ENCODE measurements around the gene GPR27. TPM values are rescaled to one million over a fixed set of nuclear protein-coding genes. Genes with fewer than 3 reads are reported as not detected.

The GPR27 gene
- polyA plus RNA-seq, 4 donors = 7.5 to 10.1 (median 9.6) TPM

DNA sequence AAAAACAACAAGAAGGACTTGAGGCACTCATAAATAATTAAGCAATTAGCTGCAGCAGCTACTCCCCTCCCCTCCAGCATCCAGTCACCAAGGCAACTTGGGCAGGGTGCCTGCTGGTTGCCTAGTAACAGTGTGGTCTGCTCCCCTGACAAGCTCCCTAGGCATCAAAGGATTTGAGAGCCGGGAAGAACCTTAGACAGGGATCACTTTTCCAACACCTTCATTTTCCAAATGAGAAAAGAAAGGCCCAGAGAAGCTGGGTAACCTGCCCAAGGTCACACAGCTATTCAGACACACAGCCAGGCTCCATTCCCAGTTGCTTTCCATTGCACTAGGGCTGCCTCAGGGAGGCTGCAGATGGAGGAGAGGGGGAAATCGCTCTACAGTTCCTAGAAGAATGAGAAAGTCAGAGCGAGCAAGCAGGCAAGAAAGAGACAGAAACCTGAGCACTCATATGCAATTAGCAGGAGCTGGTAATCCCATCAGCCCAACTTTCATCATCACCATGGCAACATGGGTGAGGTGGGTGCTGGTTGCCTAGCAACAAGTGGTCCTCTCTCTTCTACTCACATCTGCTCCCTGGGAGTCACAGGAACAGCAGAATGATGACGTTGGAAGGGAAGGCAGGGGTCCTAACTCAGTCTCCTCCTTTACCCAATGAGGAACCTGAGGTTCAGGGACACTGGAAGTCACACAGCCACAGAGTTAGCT is 24.9 kb upstream of the GPR27 start:
- DNase-seq (ENCODE audit: low read depth in 4 of 4, low spot score in 2 of 4) = no peak

DNA sequence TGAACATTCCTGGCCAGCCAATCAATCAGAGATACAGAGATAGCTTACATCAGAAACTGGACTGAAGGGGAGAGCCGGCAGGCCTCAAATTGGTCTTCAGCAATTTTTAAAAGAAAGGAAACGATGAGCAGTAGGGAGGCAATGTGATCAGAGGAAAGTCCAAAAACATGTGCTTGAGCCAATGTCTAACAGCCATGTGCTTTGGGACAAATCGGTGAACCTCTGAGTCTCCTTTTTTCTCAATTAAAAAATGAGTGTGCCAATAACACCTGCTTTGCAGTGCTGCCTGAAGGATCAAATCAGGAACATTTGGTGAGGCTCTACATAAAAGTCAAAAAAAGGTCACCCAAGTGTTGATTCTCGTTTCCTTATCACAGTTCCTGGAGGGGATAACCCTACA is 21.0 kb upstream of the GPR27 start:
- no peak for DNase-seq (ENCODE audit: low read depth in 4 of 4, low spot score in 2 of 4)

DNA sequence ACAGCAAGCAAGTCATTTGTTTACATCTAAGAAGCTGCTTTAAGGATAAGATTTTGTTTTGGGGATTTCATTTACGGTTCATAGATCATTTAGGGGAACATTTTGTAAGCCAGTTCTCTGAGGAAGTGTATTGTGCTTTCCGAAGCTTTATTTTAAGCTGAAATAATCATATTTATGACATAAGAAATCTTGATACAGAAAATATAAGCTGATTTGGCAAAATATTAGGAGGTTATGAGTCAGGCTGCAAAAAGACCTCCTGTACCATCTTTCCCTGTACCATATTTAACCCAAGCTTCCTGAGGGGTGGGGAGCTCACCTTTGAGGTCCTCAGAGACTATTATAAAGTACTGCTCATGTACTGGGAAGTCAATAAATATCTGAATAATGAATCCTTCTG is 20.3 kb upstream of the GPR27 start:
- no peak for DNase-seq (ENCODE audit: low read depth in 4 of 4, low spot score in 2 of 4)

DNA sequence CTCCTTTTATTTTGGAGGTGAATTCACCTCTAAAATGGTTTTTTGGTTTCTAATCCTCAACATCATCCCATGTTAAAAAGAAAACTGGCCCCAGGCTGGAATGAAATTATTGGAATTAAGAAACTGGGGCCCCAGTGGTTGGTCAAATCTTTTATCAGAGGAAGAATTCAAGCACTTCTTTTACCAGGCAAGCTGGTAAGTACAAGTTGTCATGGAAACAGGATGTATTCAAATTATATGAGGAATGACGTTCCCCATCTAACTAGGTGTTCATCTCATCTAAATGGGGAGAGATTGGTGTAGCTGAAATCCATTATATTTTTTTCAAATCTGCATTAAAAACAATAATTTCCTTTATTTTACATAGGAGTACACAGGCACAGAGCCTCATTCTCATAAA is 18.8 kb upstream of the GPR27 start:
- DNase-seq (ENCODE audit: low read depth in 4 of 4, low spot score in 2 of 4) = no peak

DNA sequence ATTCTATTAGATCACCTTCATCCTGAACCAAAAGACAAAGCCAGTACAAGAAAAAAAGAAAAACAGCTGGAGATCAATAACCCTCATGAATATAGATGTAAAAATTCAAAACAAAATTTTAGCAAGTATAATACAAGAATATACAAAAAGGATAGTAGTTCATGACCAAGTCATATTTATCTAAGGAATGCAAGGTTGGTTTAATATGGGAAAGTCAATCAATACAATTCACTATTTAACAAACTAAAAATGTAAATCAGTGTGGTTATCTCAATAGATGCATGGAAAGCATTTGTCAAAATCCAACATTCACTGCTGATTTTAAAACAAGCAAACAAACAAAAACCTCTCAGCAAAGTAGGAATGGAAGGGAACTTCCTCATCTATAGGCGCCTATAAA is 11.0 kb upstream of the GPR27 start:
- DNase-seq (ENCODE audit: low read depth in 4 of 4, low spot score in 2 of 4) = no peak

DNA sequence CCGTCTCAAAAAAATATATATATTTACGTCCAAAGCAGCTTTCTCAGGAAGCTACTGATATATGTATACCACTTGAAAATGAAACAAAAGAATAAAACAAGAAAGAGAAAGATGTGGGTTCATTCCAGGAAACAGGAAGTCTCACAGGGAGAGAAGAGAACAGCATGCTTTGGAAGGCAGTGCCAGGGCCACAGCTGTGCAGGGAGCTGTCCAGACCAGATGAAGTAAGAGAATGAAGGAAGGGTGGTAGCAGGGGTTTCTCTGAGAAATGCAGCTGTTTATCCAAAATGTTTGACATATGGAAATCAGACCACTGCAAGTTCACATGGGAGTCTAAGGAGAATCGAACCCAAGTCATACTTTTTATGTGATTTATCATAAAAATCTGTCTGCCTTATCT is 8.9 kb upstream of the GPR27 start:
- no peak for DNase-seq (ENCODE audit: low read depth in 4 of 4, low spot score in 2 of 4)

DNA sequence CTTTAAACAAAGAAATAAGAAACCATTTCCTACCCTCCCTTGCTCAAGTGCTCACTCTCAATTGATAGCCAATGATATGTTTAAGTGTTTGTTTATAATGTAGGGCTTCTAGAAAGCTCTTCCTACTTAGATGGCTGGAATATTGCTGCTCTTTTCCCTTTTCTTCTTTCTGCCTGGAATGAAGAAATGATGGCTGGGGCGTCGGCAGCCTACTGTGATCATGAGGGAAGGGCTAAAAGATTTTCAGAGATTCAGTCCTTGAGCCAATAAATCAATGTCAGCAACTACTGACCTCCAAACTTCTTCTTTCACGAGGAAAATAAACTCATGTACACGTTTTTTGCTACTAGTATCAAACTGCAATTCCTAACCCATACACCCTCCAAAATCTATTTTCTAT is 2.1 kb upstream of the GPR27 start:
- no peak for DNase-seq (ENCODE audit: low read depth in 4 of 4, low spot score in 2 of 4)

DNA sequence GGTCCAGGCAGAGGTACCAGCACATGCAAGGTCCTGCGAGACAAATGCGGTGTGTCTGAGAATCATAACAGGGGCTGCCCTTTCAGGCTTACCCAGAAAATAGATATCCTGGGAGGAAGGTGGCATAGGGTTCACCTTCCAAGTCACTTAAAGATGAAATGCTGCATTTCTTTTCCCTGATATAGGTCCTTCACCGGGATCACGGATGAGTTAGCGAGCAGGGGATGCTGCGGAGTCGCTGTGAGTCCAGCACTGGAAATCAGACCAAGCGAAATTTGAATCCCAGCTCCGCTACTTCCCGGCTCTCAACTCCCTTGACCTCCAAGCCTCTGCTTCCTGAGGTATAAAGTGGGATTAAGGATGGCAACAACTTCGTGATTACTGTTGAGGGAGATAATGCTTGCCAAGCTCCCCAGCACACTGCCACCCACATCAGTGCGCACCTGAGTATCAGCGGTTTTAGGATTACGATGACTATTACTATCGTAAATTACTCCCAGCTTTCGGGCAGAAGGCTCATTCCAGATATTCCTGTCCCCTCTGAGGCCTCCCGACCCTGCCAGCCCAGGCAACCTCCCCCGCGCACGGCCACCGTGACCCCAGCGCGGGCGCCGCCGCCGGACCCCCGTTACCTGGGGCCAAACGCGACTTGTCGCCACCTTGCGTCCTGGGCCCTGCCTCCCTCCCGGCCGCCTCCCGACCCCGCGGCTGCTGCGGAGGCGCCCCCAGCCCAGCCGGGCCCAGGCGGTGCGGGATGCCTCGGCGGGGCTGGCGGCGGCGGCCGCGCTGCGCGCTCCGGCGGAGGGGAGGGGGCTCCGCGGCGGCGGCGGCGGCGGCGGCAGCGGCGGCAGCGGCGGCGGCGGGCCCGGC is 589 bp upstream of the GPR27 start:
- no peak for DNase-seq (ENCODE audit: low read depth in 4 of 4, low spot score in 2 of 4)

DNA sequence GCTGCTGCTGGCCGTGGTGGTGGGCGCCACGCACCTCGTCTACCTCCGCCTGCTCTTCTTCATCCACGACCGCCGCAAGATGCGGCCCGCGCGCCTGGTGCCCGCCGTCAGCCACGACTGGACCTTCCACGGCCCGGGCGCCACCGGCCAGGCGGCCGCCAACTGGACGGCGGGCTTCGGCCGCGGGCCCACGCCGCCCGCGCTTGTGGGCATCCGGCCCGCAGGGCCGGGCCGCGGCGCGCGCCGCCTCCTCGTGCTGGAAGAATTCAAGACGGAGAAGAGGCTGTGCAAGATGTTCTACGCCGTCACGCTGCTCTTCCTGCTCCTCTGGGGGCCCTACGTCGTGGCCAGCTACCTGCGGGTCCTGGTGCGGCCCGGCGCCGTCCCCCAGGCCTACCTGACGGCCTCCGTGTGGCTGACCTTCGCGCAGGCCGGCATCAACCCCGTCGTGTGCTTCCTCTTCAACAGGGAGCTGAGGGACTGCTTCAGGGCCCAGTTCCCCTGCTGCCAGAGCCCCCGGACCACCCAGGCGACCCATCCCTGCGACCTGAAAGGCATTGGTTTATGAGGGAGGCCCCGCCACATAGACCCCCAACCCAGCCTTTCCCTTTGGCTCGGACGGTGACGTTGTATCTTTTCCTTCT is 1.1 kb downstream of the GPR27 start:
- no peak for DNase-seq (ENCODE audit: low read depth in 4 of 4, low spot score in 2 of 4)

DNA sequence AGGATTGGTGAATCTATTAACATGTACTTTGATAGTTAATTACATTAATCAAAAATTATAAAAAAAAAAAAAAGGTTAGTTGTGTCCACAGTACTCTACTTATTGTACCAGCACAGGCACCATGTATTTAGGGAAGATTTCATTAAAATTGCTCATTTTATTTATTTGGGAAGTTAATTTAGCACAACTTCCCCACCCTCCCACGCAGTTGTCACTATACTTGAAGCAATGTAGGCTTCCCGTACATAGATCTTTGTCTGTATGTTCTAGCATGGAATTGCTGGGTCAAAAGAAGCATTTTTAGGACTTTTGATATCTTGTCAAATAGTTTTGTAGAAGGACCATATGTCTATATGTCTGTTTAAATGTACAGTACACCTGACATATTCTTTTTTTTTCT is 4.4 kb downstream of the GPR27 start:
- no peak for DNase-seq (ENCODE audit: low read depth in 4 of 4, low spot score in 2 of 4)

DNA sequence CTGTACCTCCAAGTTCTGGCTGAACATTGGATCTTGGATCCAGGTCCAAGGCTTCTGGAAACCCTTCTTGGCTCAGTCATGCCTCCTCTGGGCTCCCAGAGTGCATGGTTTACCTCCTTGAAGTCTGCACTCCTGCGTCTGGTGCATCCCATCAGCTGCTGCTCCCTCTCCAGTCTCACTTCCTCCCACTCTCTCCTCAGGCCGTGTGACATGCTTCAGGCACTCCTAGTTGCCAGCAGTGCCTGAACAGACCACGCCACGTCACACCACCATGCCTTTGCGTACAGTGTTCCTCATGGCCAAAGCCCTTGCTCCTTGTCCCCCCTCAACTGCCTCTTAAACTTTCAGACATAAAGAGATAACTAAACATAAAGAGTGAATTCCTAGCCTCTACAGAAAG is 5.7 kb downstream of the GPR27 start:
- no peak for DNase-seq (ENCODE audit: low read depth in 4 of 4, low spot score in 2 of 4)

DNA sequence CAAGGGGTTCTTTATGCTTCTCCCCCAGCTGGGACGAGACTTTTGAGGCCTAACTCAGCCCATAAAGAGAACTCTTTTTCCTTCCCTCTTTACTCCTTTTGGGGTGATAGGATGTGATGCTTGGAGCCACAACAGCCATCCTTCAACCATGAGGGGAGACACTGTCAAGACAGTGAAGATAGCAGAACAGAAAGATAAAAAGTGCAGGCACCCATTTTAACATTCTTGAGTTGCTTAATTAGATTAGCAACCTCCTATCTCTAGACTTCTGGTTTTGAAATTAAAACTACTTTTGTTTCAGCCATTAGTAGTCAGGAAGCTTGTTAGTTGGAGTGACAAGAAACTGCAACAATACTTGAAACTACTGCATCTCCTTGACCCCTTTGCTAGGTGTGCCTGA is 6.5 kb downstream of the GPR27 start:
- no peak for DNase-seq (ENCODE audit: low read depth in 4 of 4, low spot score in 2 of 4)

DNA sequence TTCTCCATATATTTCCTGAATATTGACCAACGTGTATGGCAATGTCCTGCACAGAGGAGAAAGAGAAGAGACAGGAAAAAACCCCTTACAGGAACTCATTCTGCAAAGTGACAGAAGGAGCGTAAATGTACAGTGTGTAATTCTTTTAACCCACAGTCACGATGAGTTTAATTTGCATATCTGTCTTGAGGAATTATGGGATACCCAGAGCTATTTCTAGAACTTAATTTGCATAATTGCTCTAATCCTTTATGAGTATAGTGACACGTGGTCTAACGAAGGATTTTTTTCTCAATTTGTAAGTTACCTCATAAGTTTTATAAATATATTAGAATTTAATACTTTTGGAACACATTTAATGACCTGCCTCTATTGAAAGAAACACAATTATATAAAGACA is 9.8 kb downstream of the GPR27 start:
- no peak for DNase-seq (ENCODE audit: low read depth in 4 of 4, low spot score in 2 of 4)

DNA sequence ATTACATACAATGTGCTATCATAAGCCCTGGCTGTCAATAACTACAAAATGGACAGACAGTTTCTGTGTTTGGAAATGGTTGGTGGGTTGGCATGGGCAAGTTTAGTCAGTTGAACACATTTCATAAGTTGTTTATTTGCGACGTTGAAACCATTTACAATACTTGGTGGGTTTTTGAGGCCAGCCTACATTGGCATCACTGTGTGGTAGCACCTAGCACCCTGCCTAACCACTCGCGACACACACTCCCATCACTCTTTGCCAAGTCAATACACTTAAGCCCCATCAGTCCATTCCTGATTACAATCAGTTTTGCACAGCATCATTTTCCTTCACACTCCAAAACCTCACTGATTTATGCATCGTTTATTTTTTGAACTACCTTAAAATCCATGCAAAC is 17.5 kb downstream of the GPR27 start:
- no peak for DNase-seq (ENCODE audit: low read depth in 4 of 4, low spot score in 2 of 4)

DNA sequence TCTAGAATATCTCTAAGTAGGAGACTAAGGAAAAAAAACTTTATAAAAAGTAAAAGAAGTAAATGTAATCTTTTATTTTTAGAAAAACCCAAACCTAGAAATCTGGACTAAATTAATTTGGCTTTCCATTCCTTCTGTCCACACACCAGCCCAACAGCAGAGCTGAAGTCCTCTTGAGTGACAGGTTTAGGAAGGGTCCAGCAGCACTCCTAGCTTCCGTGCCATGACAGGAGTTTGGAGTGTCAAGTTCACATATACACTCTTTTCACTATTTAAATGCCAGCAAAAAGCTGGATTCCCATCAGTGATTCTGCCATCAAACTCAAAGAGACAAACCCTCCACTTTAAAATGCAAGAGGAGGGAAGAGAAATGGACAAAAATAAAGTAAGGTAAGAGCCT is 18.2 kb downstream of the GPR27 start:
- DNase-seq (ENCODE audit: low read depth in 4 of 4, low spot score in 2 of 4) = no peak

DNA sequence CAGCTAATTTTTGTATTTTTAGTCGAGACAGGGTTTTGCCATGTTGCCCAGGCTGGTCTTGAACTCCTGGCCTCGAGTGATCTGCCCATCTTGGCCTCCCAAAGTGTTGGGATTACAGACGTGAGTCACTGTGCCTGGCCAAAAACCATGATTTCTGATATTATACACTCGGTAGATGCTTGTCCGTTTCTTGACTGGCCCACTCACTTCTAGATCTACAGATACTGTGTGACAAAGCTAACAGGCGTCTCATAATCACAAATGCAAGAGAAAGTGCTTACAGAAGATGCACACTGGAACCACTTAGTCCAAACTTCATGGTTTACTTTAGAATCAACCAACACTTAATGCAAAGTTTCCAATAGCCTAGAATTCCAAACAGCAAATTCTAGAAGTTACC is 22.9 kb downstream of the GPR27 start:
- DNase-seq (ENCODE audit: low read depth in 4 of 4, low spot score in 2 of 4) = no peak

DNA sequence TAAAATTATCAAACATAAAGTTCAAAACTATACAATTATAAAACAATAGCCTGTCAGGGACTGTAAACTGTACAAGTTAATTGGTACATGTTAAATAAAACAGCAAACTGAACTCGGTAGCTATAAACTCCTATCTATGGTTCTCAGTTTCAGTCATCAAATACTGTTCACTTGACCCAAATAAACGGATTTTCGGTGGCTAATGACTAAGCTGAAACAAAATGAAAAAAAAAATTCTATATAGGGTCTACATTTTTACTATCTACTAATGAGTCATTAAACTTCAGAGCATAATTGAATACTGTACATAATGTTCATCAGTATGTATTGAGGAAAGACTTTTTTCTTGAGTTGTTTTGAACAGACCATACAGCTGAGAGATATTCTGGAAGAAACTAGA is 24.7 kb downstream of the GPR27 start:
- DNase-seq (ENCODE audit: low read depth in 4 of 4, low spot score in 2 of 4) = no peak

DNA sequence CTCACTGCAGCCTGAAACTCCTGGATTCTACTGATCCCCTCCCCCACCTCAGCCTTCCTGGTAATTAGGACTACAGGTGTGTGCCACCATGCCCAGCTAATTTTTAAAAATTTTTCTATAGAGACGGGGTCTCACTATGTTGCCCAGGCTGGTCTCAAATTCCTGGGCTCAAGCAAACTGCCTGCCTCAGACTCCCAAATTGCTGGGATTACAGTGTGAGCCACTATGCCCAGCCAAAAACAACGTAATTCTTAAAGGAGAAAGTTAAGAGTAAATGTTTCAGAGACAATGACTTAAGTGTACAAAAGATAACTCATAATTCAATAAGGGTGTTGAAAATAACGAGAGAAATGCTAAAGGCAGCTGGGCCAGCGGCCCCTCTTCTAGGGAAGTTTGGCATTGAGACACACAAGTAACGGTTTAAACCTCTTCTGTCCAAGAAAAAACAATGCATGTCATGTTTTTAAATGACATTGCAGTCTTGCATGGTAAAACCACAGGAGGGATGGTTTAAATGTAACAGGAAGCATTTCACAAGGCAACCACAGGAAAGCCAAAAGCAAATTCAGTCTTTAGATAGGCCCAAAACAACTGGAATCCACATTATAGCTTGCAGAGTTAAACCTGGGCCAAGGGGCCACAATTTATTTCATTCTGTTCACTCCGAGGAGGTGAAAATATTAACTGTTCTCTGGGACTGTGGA is 26.2 kb downstream of the GPR27 start:
- DNase-seq (ENCODE audit: low read depth in 4 of 4, low spot score in 2 of 4) = no peak

DNA sequence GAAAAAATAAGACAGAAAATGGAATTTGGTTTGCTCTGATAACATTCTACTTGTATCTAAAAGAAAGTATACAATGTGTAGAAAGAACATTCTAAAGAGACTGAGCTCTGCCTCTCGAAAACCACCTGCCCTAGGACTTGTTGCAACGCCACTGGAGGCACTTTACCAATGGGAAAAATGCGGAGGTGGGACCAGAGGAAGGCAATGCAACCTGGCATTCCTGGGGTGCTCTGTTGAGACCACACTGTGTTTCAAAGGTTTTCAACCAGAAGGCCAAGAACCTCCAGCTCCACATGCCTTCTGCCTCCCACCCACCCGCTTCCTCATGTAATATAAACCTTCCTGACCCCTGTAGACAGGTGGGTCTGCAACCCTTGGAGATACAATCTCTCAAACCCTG is 26.8 kb downstream of the GPR27 start:
- no peak for DNase-seq (ENCODE audit: low read depth in 4 of 4, low spot score in 2 of 4)

DNA sequence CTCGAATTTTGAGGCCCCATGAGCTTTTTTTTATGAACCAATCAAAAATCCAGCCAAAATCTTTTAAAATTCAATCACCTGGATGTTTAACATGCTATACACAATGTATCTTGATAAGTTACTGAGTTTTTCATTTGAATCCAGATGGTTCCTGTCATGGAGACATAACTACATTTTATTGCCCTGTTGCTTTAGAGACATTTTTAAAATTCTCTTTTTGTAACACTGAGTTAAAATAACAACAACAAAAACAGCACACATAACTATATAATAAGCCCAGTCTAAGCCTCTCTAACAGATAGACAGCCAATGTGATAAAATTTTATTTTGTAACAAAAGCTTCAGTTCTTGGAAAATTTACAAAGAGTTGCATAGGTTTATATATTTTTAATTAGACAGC is 29.5 kb downstream of the GPR27 start:
- peak in 1 of 4 donors; percentile 25 for DNase-seq (ENCODE audit: low read depth in 4 of 4, low spot score in 2 of 4)
